Peyer's patch (tissue), 4 donors: ENCODE results near the gene LARP4B. TPM values are rescaled to one million over a fixed set of nuclear protein-coding genes. Genes with fewer than 3 reads are reported as not detected.

Experiments used
- DNase-seq, 3 donors: peaks; one replicate each; pipeline ENCODE4 v3.0.0-alpha.2; 2017 to 2019
- H3K27ac ChIP-seq, 4 donors: fragments of 200-600 bp; sonication (generic); one replicate each; pipeline ENCODE4 v1.5.1; 2016 to 2019
- H3K27me3 ChIP-seq, 2 donors: fragments of 200-600 bp; sonication (generic); one replicate each; pipeline ENCODE4 v1.5.1; 2019
- H3K36me3 ChIP-seq, 3 donors: fragments of 200-600 bp; sonication (generic); one replicate each; pipeline ENCODE4 v1.5.1; 2016 to 2019
- H3K4me1 ChIP-seq, 4 donors: fragments of 200-600 bp; sonication (generic); one replicate each; pipeline ENCODE4 v1.5.1; 2016 to 2019
- H3K4me3 ChIP-seq, 4 donors: fragments of 200-600 bp; sonication (generic); 1 replicate in 3 of 4; 2 replicates in 1 of 4; pipeline ENCODE4 v1.5.1; 2016 to 2019; ENCODE audit warnings: mild to moderate bottlenecking in 1 of 4
- H3K9me3 ChIP-seq, 4 donors: fragments of 200-600 bp; sonication (generic); one replicate each; pipeline ENCODE4 v1.5.1; 2016 to 2019; ENCODE audit warnings: mild to moderate bottlenecking in 1 of 4
- POLR2A ChIP-seq, 2 donors: fragments of 450-650 bp; IDR thresholded peaks; one replicate each; pipeline ENCODE4 v1.5.1; 2017; ENCODE audit warnings: antibody characterized with exemption in 2 of 2, mild to moderate bottlenecking in 2 of 2, moderate library complexity in 2 of 2
- total RNA-seq, 4 donors: library from RNA; depleted of rRNA; stranded (reverse); fragments of >200 nt; gene quantifications; one replicate each; pipeline ENCODE4 v1.1.0, GENCODE V29; 2016
- TF ChIP-seq, protein P1 (sequence below), 6 experiments: fragments of 450-650 bp in 4 of 6; fragments of 200-600 bp in 2 of 6; sonication (generic) in 1 of 6; IDR thresholded peaks; one replicate each; pipeline ENCODE4 v1.5.1; 2017 to 2019; ENCODE audit warnings: antibody characterized with exemption in 6 of 6, mild to moderate bottlenecking in 3 of 6, moderate library complexity in 1 of 6

LARP4B gene
- total RNA-seq, 4 donors from 2014 or later: 77.2 to 106 (median 93.3) TPM

DNA sequence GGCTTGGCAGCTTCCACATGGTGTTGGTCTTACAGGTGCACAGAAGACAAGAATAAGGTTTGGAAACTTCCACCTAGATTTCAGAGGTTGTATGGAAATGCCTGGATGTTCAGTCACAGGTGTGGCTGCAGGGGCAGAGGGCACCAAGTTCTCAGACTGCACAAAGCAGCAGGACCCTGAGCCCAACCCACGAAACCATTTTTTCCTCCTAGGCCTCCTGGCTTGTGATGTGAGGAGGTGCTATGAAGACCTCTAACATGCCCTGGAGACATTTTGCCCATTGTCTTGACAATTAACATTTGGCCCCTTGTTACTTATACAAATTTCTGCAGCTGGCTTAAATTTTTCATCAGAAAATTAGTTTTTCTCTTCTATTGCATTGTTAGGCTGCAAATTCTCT, 134.3 kb downstream of the LARP4B start:
- Histone ChIP-seq H3K4me1 (no peaks in the 10 kb centered on the region), H3K4me3 (no peak overlapping the region), H3K36me3 (no peaks in the 10 kb centered on the region), H3K27ac (no peak overlapping the region), H3K9me3 (no peaks in the 10 kb centered on the region), H3K27me3 (no peaks in the 10 kb centered on the region)
- no peak for TF ChIP-seq POLR2A (IDR thresholded peaks at IDR 0.05)
- TF ChIP-seq, protein P1, sequence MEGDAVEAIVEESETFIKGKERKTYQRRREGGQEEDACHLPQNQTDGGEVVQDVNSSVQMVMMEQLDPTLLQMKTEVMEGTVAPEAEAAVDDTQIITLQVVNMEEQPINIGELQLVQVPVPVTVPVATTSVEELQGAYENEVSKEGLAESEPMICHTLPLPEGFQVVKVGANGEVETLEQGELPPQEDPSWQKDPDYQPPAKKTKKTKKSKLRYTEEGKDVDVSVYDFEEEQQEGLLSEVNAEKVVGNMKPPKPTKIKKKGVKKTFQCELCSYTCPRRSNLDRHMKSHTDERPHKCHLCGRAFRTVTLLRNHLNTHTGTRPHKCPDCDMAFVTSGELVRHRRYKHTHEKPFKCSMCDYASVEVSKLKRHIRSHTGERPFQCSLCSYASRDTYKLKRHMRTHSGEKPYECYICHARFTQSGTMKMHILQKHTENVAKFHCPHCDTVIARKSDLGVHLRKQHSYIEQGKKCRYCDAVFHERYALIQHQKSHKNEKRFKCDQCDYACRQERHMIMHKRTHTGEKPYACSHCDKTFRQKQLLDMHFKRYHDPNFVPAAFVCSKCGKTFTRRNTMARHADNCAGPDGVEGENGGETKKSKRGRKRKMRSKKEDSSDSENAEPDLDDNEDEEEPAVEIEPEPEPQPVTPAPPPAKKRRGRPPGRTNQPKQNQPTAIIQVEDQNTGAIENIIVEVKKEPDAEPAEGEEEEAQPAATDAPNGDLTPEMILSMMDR (IDR thresholded peaks at IDR 0.05): no peak
- DNase-seq: no peak

DNA sequence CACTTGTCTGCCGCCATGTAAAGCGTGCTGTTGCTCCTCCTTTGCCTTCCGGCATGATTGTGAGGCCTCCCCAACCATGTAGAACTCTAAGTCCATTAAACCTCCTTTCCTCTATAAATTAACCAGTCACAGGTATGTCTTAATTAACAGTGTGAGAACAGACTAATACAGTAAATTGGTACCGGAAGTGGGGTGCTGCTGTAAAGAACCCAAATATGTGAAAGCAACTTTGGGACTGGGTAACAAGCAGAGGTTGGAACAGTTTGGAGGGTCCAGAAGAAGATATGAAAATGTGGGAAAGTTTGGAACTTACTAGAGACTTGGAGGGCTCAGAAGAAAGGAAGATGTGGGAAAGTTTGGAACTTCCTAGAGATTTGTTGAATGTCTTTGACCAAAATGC, 135.3 kb downstream of the LARP4B start:
- H3K27ac ChIP-seq: no peak overlapping the region
- H3K4me3 ChIP-seq: no peak overlapping the region
- H3K27me3 ChIP-seq: no peaks in the 10 kb centered on the region
- TF ChIP-seq POLR2A (IDR thresholded peaks at IDR 0.05): no peak
- TF ChIP-seq, protein P1 (IDR thresholded peaks at IDR 0.05): no peak
- H3K9me3 ChIP-seq: no peaks in the 10 kb centered on the region
- H3K36me3 ChIP-seq: no peaks in the 10 kb centered on the region
- no peak for DNase-seq
- H3K4me1 ChIP-seq: no peaks in the 10 kb centered on the region

DNA sequence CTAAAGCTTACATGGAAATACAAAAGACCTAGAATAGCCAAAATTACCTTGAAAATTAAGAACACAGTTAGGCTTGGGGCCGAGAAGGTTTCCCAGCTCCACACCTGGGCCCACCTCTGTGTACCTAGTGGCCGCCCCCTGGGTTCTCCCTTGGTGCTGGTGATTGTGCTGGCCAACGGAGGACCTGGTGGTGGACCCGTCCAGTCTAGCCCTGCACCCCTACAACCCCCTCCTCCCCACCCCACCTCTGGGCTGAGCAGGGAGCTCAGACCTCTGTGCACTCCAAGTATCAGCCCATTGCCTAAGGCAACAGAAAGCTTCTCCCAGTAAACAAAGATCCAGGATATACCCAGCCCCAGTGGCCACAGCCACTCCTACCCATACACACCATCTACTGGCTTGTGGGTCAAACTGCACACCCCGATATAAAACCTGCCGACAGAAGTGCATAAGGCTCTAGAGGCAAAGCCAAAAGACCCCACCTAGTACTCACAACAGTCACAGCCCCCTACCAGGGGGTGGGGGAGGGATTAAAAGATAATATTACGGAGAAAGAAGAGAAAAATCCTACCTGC, 137.0 kb downstream of the LARP4B start:
- Histone ChIP-seq H3K4me3 (no peak overlapping the region), H3K9me3 (no peaks in the 10 kb centered on the region), H3K27ac (no peak overlapping the region), H3K27me3 (no peaks in the 10 kb centered on the region), H3K4me1 (no peaks in the 10 kb centered on the region), H3K36me3 (no peaks in the 10 kb centered on the region)
- no peak for TF ChIP-seq POLR2A (IDR thresholded peaks at IDR 0.05)
- TF ChIP-seq, protein P1 (IDR thresholded peaks at IDR 0.05): peak in 2 of 6 experiments; percentile 16 to 52
- DNase-seq: peak in 1 of 3 donors; percentile 38

DNA sequence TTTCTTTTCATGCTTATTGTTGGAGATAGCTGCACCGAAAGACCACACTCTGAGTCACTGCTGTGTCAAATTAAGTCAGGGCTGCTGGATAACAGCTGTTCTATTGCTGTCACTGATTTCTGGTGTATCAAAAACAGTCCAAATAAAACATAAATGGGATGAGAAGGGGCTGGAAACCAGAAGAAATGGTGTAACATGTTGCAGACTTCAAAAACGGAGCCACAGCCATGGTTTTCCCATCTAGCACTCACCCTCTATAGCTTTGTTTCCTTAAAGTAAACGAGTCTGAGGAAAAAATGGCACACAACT, 138.8 kb downstream of the LARP4B start:
- DNase-seq: no peak
- Histone ChIP-seq H3K27ac (no peak overlapping the region), H3K9me3 (no peaks in the 10 kb centered on the region), H3K4me1 (peaks cover 0 to 5% (median 0%) of the 10 kb centered on the region in 4 donors), H3K4me3 (no peak overlapping the region), H3K36me3 (no peaks in the 10 kb centered on the region), H3K27me3 (no peaks in the 10 kb centered on the region)
- TF ChIP-seq, protein P1 (IDR thresholded peaks at IDR 0.05): no peak
- TF ChIP-seq POLR2A (IDR thresholded peaks at IDR 0.05): no peak

DNA sequence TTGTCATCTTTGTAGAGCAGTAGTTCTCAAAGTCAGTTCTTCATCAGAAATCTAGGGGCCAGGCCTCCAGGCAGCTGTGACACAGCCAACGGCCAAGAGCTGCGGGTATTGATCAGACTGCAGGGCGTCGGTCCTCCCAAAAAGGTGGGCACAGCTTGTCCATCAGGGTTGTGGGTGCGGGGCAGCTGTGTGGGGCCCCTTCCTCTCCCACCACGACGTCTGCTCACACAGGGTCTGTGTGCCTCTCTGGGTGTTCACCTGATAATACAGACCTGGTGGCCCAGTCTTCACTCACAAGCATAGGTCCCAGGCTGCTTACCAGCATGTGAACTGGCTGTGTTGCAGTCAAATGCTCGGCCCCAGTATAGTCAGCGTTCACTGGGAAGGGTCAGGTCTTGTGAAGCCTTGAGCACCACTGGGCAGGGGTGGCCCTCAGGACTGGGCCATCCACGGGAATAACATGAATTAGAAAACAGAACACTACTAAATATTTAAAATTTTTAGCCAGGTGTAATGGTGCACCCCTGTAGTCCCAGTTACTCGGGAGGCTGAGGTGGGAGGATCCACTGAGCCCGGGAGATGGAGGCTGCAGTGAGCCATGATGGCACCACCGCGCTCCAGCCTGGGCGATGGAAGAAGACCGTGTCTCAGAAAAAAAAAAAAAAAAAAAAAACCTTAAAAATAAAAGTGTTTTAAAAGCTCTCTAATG, 139.3 kb downstream of the LARP4B start:
- Histone ChIP-seq H3K4me1 (peaks cover 0 to 5% (median 0%) of the 10 kb centered on the region in 4 donors), H3K27ac (no peak overlapping the region), H3K36me3 (no peaks in the 10 kb centered on the region), H3K9me3 (no peaks in the 10 kb centered on the region), H3K27me3 (no peaks in the 10 kb centered on the region), H3K4me3 (no peak overlapping the region)
- TF ChIP-seq, protein P1 (IDR thresholded peaks at IDR 0.05): no peak
- no peak for TF ChIP-seq POLR2A (IDR thresholded peaks at IDR 0.05)
- peak in 2 of 3 donors; percentile 36 to 41 for DNase-seq
